NCI-H345 treated with DMSO at 0.1 percent for 48 hours (cell line): ENCODE results near the gene SPTA1.

Experiments used
- DNase-seq: peaks from one replicate; lab custom pipeline; 2025; ENCODE audit not compliant: unreplicated experiment; lab: John Stamatoyannopoulos, UW

SPTA1 gene

GRCh38 chr1:158577561-158577960, 109.0 kb downstream of the SPTA1 start:
- no peak for DNase-seq

GRCh38 chr1:158572226-158572625, 114.3 kb downstream of the SPTA1 start:
- no peak for DNase-seq

GRCh38 chr1:158570480-158570879, 116.0 kb downstream of the SPTA1 start, which contains the start of gene OR6P1:
OR6P1 (minus strand) TSS chr1:158570580; CDS start chr1:158563604, 6,976 bp downstream.
- no peak for DNase-seq

GRCh38 chr1:158564608-158565007, 121.9 kb downstream of the SPTA1 start:
- no peak for DNase-seq

GRCh38 chr1:158563853-158564252, 122.7 kb downstream of the SPTA1 start:
- no peak for DNase-seq
